Daoy (cell line): ENCODE results near the gene CGREF1. TPM values are rescaled to one million over a fixed set of nuclear protein-coding genes. Genes with fewer than 3 reads are reported as not detected.
A peak's percentile ranks its signal among the peaks of the same experiment; 100 is the strongest.

Experiments
- DNase-seq: peaks from one replicate; pipeline ENCODE4 v3.0.0-alpha.2; 2015; ENCODE audit warnings: low read depth
- total RNA-seq: library from RNA; depleted of rRNA; stranded (reverse); fragments of >200 nt; shearing (Covaris generic); gene quantifications from 2 replicates; pipeline ENCODE4 v1.2.3, GENCODE V29; 2014

CGREF1 gene
- total RNA-seq, 1 experiment from 2014 or later, result 3.4 TPM

DNA sequence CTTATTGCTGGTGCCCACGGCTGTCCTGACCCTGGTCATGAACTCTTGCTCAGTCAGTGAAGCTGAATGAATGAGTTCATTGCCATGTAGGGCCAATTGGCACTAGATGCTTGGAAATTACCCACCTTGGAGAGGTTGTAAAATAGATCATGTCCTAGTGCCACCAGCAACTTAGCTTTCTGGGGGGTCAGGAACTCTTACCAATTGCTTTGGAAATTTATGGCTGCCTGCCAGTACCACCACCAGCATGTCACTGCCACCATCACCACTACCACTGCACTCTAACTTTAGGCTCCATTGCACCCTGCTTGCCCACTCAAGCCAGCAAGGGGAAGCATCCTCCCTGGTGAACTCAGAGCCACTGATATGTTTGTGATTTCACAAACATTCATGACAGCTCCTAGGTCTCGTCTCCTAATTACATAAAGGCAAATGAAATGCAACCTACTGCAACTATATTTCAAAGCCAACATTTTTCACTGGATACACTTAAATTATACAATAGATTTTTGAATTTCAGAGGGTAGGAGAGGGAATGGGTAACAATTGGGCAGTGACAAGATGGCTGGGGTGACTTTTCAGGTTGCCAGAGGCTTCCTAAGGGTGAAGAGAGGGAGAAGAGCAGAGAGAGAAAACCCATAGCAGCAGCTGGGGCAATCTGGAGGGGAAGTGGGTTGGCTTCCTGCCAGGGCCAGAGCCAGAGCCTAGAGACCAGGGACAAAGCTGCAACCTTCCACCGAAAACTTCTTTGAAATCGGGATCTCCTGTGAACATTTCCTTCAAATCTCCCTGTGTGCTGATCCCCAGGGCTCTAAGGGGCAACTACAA, 44.0 kb downstream of the CGREF1 start:
- peak; percentile 72 for DNase-seq

DNA sequence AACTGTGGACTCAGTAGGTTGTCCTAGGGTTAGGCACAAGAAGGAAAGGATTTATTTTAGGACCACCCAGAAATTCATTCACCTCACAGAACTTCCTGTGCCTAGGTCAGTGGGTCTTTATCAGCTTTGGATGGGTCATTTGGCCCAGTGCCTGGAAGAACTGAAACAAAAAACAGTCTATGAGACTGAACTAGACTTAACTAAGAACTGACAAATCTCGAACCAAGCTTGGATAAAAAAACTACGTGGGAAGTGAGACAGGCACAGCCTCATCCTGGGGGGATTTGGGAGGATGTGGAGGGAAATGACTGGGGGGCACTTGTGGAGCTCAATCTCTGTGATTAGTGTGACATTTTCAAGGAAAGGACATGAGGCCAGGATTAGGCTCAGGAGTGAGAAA, 45.1 kb downstream of the CGREF1 start:
- no peak for DNase-seq

DNA sequence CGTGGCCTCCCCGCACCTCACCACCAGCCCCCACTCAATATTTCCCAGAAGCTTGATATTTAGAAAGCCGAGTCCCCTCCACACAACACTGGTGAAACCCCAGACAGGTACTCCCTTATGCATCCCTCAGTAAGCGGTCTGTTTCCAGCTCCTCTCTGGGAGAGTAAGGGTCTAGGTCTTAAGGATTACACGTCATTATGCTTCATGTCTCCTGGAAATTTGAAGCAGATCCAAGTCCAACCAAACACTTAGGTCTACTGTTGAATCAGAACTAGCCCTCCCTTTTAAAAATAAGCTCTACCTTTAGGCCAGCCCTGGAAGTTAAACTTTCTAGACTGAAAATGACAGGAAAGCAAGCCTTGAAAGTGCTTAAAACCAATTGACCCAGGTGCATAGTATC, 46.0 kb downstream of the CGREF1 start:
- no peak for DNase-seq

DNA sequence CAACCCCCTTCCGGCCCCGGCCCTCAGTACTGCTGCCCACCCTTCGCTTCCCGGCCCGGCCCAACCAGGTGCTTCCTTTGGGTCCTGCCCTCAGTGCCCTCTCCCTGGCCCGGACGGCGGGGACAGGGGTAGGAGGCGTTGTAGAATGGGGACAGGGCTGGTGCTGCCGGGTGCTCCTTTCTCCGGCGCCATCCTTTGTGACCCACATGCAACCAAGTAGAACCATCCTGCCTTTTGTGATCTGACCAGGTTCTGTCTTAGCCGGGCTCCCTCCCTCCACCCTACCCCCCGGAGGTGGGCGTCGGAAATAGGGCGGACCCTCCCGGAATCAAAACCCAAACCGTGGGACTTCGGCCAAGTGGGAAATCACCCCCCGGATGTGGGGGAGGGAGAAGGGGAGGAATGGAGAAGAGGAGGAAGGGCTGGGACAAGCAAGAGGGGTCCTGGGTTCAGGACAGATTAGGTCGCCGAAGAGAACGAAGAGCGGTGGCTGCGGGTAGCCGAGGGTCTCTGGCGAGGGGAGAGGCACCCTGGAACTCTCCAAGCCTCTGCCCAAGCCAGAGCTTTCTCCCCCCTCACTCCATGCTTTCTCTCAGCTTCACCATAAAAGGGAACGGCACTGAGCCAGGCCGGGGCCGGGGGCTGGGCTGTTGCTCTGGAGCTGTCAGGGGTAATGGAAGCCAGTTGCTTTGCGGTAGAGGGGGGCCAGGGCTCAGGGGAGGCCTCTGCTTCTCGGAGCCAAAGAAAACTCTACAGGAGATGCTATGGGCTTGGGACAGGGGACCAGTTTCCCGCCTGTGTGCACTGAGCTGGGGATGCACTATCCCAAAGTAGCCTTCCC, 46.7 kb downstream of the CGREF1 start:
- peak; percentile 70 for DNase-seq

DNA sequence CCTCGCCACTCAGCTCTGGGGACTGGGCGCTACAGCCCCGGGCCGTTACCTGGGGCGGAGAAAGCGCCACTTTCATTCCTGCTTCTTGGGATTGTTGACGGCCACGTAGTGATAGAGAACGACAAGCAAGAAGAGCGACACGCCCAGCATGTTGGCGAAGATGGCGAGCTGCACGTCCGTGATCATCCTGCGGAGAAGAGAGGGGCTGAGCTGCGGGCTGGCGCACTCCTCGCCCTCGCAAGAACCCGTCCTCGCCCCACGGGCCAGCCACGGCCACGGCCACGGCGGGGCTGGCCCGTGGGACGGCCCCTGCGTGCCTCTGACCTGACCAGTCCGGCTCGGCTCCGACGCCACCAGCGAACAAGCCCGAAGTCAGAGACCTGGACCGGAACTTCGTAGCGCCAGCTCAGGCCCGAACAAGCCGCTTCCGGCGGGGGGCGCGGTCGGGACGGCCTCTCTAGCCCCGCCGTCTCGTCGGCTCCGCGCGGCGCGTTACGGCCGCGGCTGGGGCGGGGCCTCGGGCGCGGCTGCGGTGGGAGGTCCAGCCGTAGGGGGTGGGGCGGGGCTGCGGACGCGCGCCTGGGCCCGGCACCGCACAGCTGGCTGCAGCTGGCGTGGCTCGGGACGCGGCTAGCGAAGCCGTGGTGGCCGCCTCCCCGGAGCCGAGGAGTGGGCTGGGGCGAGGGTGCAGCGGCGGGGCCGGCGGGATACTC, 47.5 kb downstream of the CGREF1 start, which contains the start of gene OST4:
Gene OST4, minus strand, starts transcription at position 378 of the 713 bp plus-strand sequence.
- DNase-seq, result peak; percentile 98

DNA sequence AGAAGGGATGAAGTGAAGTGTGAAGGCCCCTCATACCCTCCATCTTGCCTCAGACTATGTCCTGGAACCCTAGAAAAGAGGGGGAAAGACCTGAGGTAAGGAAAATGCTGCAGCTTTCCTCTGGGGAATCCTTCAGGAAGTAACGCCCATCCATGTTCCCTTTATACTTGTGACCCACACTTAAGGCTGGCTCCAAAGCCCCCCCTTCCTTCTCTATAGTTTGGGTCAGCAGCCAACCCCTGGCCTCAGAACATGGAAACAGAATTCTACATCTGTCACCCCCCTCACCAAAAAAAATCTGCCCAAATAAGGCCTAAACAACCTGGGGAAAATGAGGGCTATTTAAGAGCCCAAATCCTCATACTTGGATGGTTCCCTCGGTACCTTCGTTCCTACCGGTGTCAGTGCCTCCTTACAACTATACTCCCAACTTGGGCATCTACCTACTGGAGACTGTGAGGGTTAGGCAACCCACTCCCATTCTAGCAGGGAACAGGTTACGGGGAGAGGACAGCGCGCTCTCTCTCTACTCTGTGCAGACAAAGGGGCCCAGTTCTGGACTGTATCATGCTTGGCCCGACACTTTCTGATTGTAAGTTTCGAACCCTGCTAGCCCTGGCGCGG, 48.2 kb downstream of the CGREF1 start:
- DNase-seq, result no peak

DNA sequence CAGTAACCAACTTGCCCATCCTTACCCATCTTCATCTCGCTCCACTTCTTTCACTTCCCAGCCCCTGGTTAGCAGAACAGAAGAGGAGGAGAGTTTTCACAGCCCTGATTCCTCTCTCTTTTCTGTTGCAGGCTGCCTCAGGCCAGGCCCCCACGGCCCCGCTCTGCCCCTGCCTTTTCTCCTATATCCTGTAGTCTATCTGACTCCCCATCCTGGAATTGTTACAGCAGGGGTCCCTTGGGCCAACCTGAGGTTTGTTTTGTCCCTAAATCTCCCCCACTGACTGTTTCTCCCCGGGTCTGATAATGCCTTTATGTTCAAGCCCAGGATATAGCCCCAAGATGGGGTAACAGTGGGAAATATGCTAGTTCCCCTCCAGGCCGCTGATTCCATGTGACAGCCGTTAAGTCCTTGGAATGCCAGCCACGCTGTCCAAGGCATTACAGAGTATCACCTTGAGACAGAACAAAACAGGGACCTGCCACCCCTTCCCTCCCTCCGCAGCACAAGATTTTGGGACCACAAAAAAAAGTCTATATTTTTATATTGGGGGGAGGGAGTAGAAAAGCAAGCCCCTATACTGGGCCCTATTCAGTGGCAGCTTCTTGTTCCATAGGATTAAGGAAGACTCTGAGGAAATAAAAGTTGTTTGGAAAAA, 48.8 kb downstream of the CGREF1 start:
- no peak for DNase-seq

DNA sequence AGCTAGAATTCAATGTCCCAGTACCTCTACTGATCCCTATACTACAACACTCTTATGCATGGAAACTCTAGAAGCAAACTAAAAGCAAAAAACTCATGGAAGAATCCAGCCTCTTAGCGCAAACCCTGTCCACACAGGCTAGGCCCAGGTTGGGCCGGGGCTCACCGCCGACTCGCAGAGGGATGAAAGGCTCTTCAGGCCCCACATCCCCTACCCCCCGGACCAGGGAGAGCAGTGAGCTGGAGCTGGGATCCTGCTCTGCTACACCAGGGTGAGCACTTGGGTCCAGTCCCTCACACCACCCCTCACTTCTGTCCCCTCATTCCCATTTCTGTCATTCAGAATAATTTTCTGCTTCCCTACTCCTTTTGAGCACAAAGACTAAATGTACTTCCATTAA, 49.5 kb downstream of the CGREF1 start:
- DNase-seq, result no peak

DNA sequence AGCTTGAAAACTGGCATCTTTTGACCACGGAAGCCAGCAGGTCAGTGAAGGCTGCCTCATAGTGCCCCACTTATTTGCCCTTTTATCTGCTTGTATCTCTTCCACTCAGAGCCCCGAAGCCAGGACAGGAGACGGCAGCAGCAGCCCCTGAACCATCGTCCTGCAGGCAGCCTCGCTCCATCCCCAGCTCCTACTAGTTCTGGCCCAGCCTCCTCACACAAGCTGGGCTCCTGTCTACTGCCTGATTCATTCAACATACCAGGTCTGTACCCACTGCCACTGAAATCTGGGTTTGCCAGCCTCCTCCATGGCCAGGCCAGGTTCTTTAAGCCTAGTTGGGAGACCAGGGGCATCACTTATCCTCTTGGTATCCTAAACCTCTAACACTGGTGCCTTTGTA, 51.5 kb downstream of the CGREF1 start:
- no peak for DNase-seq

DNA sequence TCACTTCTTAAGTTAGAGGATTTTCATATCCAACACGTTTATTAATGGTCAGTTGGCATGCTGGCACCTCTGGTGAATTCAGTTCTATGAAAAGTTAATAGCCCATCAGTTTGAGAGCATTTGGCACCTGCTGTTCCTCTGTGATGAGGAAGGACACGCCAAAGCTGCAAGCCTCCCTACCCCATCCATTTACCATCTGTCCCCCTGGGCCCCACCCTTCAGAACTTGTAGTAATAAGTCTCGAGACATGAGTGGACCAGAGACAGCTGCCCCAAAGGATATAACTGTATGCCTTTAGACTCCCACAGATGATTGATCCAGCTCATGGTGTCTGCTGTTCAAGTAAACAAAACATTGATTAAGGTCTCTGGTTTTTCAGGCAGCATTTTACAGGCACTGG, 53.8 kb downstream of the CGREF1 start:
- no peak for DNase-seq

DNA sequence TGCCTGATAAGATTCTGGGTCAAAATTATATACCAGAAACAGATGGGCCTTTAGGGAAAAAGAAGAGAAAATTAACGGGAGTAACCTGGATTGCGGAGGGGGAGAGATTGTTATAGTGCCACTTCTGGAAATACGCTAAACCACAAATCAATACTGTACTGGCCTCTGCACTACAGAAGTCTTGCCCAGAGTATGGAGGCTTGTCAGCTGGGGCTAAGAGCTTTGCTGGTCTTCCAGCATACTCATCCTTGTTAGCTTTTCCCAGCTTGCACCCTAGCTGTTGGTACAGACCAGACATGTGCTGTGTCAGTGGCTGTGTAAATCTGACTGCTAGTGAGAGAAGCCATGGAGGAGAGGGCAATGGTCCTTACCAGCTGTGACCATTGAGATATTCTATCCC, 58.6 kb downstream of the CGREF1 start:
- DNase-seq, result no peak

DNA sequence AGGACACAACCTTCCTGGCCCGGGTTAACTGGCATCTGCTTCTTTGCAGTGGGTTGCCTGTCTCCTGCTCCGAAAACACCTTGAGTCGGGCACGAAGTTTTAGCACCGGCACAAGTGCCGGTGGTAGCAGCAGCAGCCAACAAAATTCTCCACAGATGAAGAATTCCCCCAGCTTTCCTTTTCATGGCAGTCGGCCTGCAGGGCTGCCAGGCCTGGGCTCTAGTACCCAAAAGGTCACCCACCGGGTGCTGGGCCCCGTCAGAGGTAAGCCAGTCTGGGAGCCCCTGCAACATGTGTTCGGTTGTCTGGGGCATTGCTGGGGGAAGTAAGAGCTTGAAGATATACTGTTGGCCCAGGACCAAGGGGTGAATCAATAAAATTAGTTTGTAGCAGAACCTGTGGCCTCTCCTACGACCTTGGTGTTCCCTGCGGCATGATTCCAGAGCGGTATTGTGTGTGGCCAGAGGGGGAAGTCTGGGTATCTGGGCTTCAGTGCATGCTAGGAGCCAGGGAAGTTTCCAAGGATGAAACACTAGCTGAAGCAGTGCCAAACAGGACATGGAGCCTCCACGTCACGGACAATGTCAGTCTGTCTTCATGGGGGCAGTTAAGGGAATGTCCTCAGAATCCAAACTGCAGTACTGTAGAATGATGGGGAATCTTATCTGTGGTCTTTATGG, 59.6 kb downstream of the CGREF1 start:
- DNase-seq, result no peak

DNA sequence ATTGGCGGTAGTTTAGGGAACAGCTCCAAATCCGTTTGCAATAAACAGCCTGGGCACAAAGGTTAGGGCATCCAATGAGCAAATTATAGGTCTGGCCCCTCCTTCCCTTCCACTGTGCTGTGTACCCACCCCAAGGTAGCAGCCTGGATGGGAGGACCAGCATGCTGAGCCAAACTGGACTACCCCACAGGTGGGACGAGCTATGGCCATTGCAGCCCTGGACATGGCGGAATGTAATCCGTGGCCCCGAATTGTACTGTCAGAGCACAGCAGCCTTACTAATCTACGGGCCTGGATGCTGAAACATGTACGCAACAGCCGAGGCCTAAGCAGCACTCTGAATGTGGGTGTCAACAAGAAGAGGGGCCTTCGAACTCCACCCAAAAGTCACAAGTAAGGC, 60.7 kb downstream of the CGREF1 start:
- no peak for DNase-seq

DNA sequence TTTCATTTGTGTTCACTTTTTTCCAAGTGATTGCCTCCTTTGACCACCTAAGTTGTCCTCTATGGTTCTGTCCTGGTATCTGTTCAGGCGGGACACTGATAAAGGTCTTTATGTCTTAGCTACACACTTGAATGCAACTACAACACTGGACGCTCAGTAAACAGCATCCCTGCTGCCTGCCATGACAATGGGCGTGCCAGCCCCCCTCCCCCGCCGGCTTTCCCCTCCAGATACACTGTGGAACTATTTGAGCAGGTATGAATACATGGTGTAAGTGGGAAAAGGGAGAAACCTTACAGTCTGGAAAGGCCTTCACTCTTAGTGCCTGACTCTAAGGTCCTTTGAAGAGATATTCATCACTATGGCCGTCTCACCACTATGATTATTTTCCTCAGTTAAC, 61.7 kb downstream of the CGREF1 start:
- DNase-seq, result no peak

DNA sequence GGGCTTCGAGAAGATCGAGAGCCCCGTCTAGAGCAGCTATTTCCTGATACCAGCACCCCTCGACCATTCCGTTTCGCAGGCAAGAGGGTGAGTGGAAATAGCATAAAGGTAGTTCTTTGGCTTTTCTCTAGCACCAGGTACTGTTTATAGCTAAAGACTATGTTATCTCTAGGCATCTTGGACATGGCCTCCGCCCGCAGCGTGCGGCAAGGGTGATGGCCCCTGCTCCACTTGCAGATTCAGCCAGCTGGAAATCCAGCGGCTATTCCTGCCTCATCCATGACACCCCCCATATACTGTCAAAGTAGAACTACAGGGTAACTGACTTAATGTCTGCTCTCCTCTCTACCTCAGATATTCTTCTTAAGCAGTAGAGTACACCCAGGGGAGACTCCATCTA, 64.2 kb downstream of the CGREF1 start:
- DNase-seq, result no peak

DNA sequence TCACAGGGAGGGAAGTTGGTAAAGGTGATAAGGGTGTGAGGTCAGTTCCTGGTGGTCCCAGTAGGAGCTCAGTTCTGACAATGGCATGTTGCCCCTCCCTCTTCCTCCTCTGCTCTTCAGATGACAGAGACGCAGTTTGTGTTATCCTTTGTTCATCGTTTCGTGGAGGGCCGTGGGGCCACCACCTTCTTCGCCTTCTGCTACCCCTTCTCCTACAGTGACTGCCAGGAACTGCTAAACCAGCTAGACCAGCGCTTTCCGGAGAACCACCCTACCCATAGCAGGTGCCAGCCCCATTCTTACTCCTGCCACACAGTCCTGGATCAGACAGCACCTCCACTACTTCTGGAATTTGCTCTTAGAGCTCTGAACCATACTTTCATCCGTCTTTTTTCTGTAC, 65.2 kb downstream of the CGREF1 start:
- DNase-seq, result no peak

DNA sequence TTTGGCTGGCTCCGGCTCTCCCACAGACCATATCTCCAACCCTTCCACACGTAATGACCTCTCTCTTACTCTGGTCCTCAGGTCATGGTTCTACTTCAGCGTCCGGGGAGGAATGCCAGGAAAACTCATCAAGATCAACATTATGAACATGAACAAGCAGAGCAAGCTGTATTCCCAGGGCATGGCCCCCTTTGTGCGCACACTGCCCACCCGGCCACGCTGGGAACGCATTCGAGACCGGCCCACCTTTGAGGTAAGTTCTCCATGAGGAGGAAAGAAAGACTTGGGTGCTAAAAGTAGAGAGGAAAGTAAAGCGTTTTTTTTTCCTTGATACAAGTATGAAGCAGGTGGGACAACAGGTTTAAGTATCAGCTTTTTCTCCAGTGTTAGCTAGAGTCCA, 65.6 kb downstream of the CGREF1 start:
- no peak for DNase-seq

DNA sequence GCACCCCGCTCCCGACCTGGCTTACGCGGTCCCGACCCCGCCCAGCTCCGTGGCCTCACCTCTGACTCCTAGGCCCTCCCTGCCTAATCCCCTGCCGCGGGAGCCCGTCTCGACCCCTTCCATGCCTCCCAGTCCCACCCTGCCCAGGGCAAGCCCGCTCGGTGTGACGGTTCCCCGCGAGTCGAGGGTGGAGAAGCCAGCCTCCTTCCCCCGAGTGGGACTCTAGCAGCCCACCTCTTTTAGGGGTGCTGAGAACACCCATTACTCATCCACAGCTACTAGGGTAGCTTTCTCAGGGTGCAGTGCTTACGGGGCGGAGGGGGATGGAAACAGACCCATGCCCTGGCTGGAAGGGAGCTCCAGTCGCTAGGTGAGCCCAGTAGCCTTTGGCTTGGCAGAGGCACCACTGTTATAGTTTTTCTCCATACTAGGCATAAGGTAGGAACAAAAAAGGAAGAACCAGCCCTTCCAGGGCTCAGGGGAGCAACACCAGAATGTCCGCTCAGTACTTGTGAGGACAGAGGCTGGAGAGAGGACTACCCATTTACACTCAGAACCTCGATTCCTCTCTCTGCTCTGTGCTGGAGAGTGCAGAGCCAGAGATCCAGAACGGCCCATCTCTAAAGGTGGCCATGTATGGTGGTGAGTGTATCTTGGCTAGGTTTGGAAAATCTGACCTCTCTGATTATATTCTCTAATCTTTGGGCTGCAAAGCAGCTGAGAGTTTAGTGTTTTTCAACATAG, 66.9 kb downstream of the CGREF1 start:
- no peak for DNase-seq

DNA sequence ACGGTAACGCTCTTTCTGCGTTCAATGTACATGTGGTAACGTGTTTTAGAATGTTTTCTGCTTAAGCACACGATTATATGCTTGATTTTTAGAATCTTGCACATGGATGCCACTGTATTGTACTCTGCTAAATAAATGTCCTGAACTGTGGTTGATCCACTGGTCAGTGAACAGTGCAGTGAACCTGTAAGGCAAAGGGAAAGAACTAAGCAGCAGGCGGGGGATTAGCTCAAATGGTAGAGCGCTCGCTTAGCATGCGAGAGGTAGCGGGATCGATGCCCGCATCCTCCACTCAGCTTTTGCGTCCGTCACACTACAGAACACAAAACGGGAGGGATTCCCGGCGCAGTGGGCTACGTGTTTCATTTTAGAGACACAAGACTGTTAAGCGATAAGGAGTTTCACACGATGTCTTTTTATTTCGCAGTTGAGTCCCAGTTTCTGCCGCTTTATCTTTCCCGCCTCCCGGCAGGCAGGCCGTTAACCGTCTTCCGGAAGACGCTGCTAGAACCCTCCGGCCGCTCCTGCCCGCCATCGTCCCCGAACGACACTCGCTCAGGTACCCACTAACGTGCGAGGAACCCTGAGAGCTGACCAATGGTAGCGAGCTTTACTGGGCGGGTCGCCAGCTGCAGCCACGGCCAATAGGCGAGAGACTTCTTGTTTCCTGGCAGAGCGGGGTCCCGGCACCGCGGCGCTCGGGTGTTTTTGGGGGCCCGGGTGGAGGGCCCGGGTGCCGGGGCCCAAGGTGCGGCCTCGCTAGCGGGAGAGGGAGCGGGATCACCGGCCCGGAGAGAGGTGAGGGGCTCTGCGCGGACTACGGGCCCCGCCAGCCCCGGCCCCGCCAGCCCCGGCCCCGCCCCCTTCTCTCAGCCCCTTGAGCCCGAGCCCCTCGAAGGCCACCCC, 67.7 kb downstream of the CGREF1 start, which contains the start of gene AGBL5:
Gene AGBL5, plus strand, starts transcription at position 673 of the 906 bp plus-strand sequence. CDS start 1,291 bp downstream, outside the sequence.
- DNase-seq, result peak; percentile 96
